Aorta (tissue), 5 donors: ENCODE results near the gene MAN1A2. TPM values are rescaled to one million over a fixed set of nuclear protein-coding genes. Genes with fewer than 3 reads are reported as not detected.
"Not testable (repeated sequence)": the region's sequence is repeated elsewhere in the genome, so short reads cannot be mapped to it uniquely, and the experiment has no call there.

Source experiments
- ATAC-seq: fragments of 200-7000 bp; cut with Tn5 transposase; one replicate; pipeline ENCODE4 v1.9.1; 2022; ENCODE audit warnings: moderate library complexity; ENCODE audit not compliant: low FRiP score
- DNase-seq, 2 donors: peaks; one replicate each; pipeline ENCODE4 v3.0.0-alpha.2; 2020
- H3K27ac ChIP-seq, 2 donors: one replicate each; pipeline ENCODE4 v1.5.1; 2013; ENCODE audit warnings: low read length in 2 of 2, mild to moderate bottlenecking in 2 of 2, moderate library complexity in 2 of 2, control low read depth in 1 of 2, inconsistent platforms in 1 of 2, low read depth in 1 of 2
- H3K27me3 ChIP-seq, 2 donors: one replicate each; pipeline ENCODE4 v1.6.1; 2013; ENCODE audit warnings: control low read depth in 1 of 2, low read length in 1 of 2, mild to moderate bottlenecking in 1 of 2, moderate library complexity in 1 of 2; ENCODE audit not compliant: insufficient read depth in 2 of 2, control insufficient read depth in 1 of 2
- H3K36me3 ChIP-seq, 2 donors: one replicate each; pipeline ENCODE4 v1.6.1; 2013; ENCODE audit warnings: control low read depth in 1 of 2, low read length in 1 of 2, mild to moderate bottlenecking in 1 of 2; ENCODE audit not compliant: insufficient read depth in 2 of 2, control insufficient read depth in 1 of 2
- H3K4me1 ChIP-seq, 2 donors: one replicate each; pipeline ENCODE4 v1.6.1; 2013; ENCODE audit warnings: low read length in 2 of 2, control low read depth in 1 of 2, mild to moderate bottlenecking in 1 of 2, moderate library complexity in 1 of 2; ENCODE audit not compliant: insufficient read depth in 2 of 2, control insufficient read depth in 1 of 2
- H3K4me3 ChIP-seq, 2 donors: one replicate each; pipeline ENCODE4 v1.5.1; 2013; ENCODE audit warnings: low read length in 2 of 2, control low read depth in 1 of 2, mild to moderate bottlenecking in 1 of 2
- H3K9me3 ChIP-seq: one replicate; pipeline ENCODE4 v1.6.1; 2013; ENCODE audit warnings: mild to moderate bottlenecking, low read length; ENCODE audit not compliant: control insufficient read depth
- WGBS, 2 donors: extraction: QIAGEN DNeasy Blood & Tissue Kit; methylation state at CpG; one replicate each; pipeline ENCODE4 v1.1.7; 2013; 5-methylcytosine and 5-hydroxymethylcytosine counted together
- intact Hi-C, 2 donors: fragments of 100-400 bp; cut with DNase I; formaldehyde crosslinking; loops; one replicate each; pipeline versions ENCODE4 v1.14.2 to v1.15.0; 2022
- polyA plus RNA-seq, 2 donors: library from polyadenylated mRNA; stranded (reverse); fragments of 200-250 nt; gene quantifications; one replicate each; pipeline ENCODE4 v1.2.3, GENCODE V29; 2013
- total RNA-seq, 2 donors: library from RNA; stranded (reverse); fragmentation: NEBNext Ultra II Directional; extraction: Animal tissue kit (Norgen Biotek cat#: 25700); gene quantifications; one replicate each; pipeline ENCODE4 v1.2.1, GENCODE V29; 2021
- donor health status: healthy with polysubstance abuse.
- donor health status: Bipolar disorder and iron deficiency.
- donor health status: DM: no; HTN: no; CAD: no.
- donor health status: DM: no; HTN: no; CAD: no.
- donor health status: DM: yes; HTN: yes; CAD: no.

MAN1A2 gene
- total and polyA plus RNA-seq, 4 donors = 6.3 to 50.4 (median 29.6) TPM

GRCh38 chr1:117556976-117557375, 189.7 kb downstream of the MAN1A2 start:
- Histone ChIP-seq H3K36me3 (no peaks in the 10 kb centered on the region), H3K27ac (no peak overlapping the region), H3K27me3 (no peaks in the 10 kb centered on the region), H3K4me3 (no peak overlapping the region), H3K9me3 (peaks cover 1% of the 10 kb centered on the region), H3K4me1 (no peaks in the 10 kb centered on the region)
- intact Hi-C loops = no loop called here
- ATAC-seq = no peak
- DNase-seq = no peak

GRCh38 chr1:117558451-117558850, 191.2 kb downstream of the MAN1A2 start:
- H3K4me1 ChIP-seq, H3K4me3 ChIP-seq, intact Hi-C loops, ATAC-seq, H3K27ac ChIP-seq, DNase-seq, H3K36me3 ChIP-seq, H3K9me3 ChIP-seq, H3K27me3 ChIP-seq: not testable (repeated sequence)

GRCh38 chr1:117559139-117559538, 191.9 kb downstream of the MAN1A2 start:
- H3K4me3 ChIP-seq = no peak overlapping the region
- H3K36me3 ChIP-seq = no peaks in the 10 kb centered on the region
- DNase-seq = no peak
- H3K27me3 ChIP-seq = no peaks in the 10 kb centered on the region
- peaks cover 1% of the 10 kb centered on the region for H3K9me3 ChIP-seq
- H3K27ac ChIP-seq = no peak overlapping the region
- WGBS, 2 donors = 94 to 97% methylated on average over 3 of the region's 3 CpGs
- ATAC-seq = no peak
- no peaks in the 10 kb centered on the region for H3K4me1 ChIP-seq
- intact Hi-C loops = no loop called here

- WGBS, 2 donors = 86 to 95% methylated on average over 3 of the region's 3 CpGs
- intact Hi-C loops = no loop called here
- no peak for ATAC-seq
Observed at GRCh38 chr1:117559985-117560384, 192.7 kb downstream of the MAN1A2 start.

GRCh38 chr1:117561071-117561470, 193.8 kb downstream of the MAN1A2 start:
- 97 to 99% methylated on average over 2 of the region's 2 CpGs for WGBS, 2 donors
- intact Hi-C loops = no loop called here
- no peaks in the 10 kb centered on the region for H3K4me1 ChIP-seq
- H3K9me3 ChIP-seq = peaks cover 1% of the 10 kb centered on the region
- H3K27me3 ChIP-seq = no peaks in the 10 kb centered on the region
- DNase-seq = no peak
- H3K27ac ChIP-seq = no peak overlapping the region
- no peak overlapping the region for H3K4me3 ChIP-seq
- H3K36me3 ChIP-seq = no peaks in the 10 kb centered on the region
- no peak for ATAC-seq

More at GRCh38 chr1:117559985-117560384, 192.7 kb downstream of the MAN1A2 start:
- Histone ChIP-seq H3K27ac (no peak overlapping the region), H3K9me3 (peaks cover 1% of the 10 kb centered on the region), H3K36me3 (no peaks in the 10 kb centered on the region), H3K4me3 (no peak overlapping the region), H3K27me3 (no peaks in the 10 kb centered on the region), H3K4me1 (no peaks in the 10 kb centered on the region)
- no peak for DNase-seq

GRCh38 chr1:117561551-117561950, 194.3 kb downstream of the MAN1A2 start:
- no peak overlapping the region for H3K4me3 ChIP-seq
- ATAC-seq = no peak
- no peak for DNase-seq
- H3K27me3 ChIP-seq = no peaks in the 10 kb centered on the region
- no peaks in the 10 kb centered on the region for H3K4me1 ChIP-seq
- intact Hi-C loops = no loop called here
- 97% methylated on average over 2 of the region's 2 CpGs for WGBS, 2 donors
- no peaks in the 10 kb centered on the region for H3K36me3 ChIP-seq
- H3K9me3 ChIP-seq = peaks cover 1% of the 10 kb centered on the region
- H3K27ac ChIP-seq = no peak overlapping the region

- Histone ChIP-seq H3K36me3 (no peaks in the 10 kb centered on the region), H3K4me3 (no peak overlapping the region), H3K27ac (no peak overlapping the region), H3K9me3 (peaks cover 1% of the 10 kb centered on the region), H3K4me1 (no peaks in the 10 kb centered on the region), H3K27me3 (no peaks in the 10 kb centered on the region)
- 40 to 48% methylated on average over 9 of the region's 9 CpGs for WGBS, 2 donors
- no peak for DNase-seq
- ATAC-seq = no peak
- intact Hi-C loops = no loop called here
Observed at GRCh38 chr1:117562581-117563491, 195.6 kb downstream of the MAN1A2 start.

GRCh38 chr1:117563492-117563875, 196.2 kb downstream of the MAN1A2 start:
- no peaks in the 10 kb centered on the region for H3K4me1 ChIP-seq
- intact Hi-C loops = no loop called here
- ATAC-seq = no peak
- H3K36me3 ChIP-seq = no peaks in the 10 kb centered on the region
- H3K27me3 ChIP-seq = no peaks in the 10 kb centered on the region
- peaks cover 1% of the 10 kb centered on the region for H3K9me3 ChIP-seq
- H3K27ac ChIP-seq = no peak overlapping the region
- no peak for DNase-seq
- no peak overlapping the region for H3K4me3 ChIP-seq
- WGBS, 2 donors = 88 to 92% methylated on average over 4 of the region's 4 CpGs
